HepG2 (cell line): Measurements from ENCODE around the gene PPP1R1B. TPM values are rescaled to one million over a fixed set of nuclear protein-coding genes. Genes with fewer than 3 reads are reported as not detected.

ENCODE experiments used
- ATAC-seq: fragments of 200-7000 bp; cut with Tn5 transposase; 3 replicates; pipeline ENCODE4 v1.9.1; 2020; ENCODE audit warnings: mild to moderate bottlenecking, moderate library complexity
- BruUV-seq: library from RNA; stranded (reverse); fragments of 400-500 nt; replicated peaks from 2 replicates; lab custom pipeline; 2021; lab: Mats Ljungman, UMichigan
- CTCF ChIA-PET: fragments of 300-600 bp; formaldehyde crosslinking; extraction: SDS; loops from one replicate; lab custom pipeline; 2021; ENCODE audit warnings: low total read pairs, inconsistent platforms, low intra/inter-chr PET ratio; lab: Yijun Ruan, JAX
- POLR2A ChIA-PET: fragments of 350-600 bp; sonication (Branson Sonifier 250); formaldehyde crosslinking; loops from one replicate; lab custom pipeline; 2020; ENCODE audit warnings: antibody characterized with exemption, inconsistent platforms; lab: Yijun Ruan, JAX
- DNase-seq: peaks from one replicate; pipeline ENCODE4 v3.0.0-alpha.2; 2015; ENCODE audit warnings: low spot score
- FAIRE-seq: peaks from 3 replicates; lab custom pipeline; 2011; peaks lifted over from hg19 to GRCh38; lab: Jason Lieb, UNC
- H2AFZ ChIP-seq: one replicate; pipeline ENCODE4 v1.6.1; 2011; ENCODE audit warnings: low read length, inconsistent platforms
- H3K27ac ChIP-seq: fragments of 300-600 bp; 3 replicates; pipeline ENCODE4 v1.8.0; 2011; ENCODE audit warnings: mixed run types, mild to moderate bottlenecking, mixed read lengths, low read length, inconsistent platforms; ENCODE audit not compliant: insufficient read depth; ENCODE audit errors: extremely low read length
- H3K27me3 ChIP-seq, 2 experiments: fragments of 200-600 bp in 1 of 2; 2 replicates in 1 of 2; 3 replicates in 1 of 2; pipeline versions ENCODE4 v1.6.0 to v1.8.0; 2011; ENCODE audit warnings: low read length in 2 of 2, mild to moderate bottlenecking in 2 of 2, moderate library complexity in 2 of 2, inconsistent platforms in 1 of 2; ENCODE audit not compliant: insufficient read depth in 2 of 2, control insufficient read depth in 1 of 2
- H3K36me3 ChIP-seq, 2 experiments: fragments of 200-600 bp in 1 of 2; replicated peaks in 1 of 2; 2 replicates in 1 of 2; 3 replicates in 1 of 2; pipeline versions ENCODE4 v1.5.1 to v1.8.0; 2011; ENCODE audit warnings: low read length in 2 of 2, inconsistent platforms in 1 of 2; ENCODE audit not compliant: insufficient read depth in 2 of 2, control insufficient read depth in 1 of 2
- H3K4me1 ChIP-seq: 2 replicates; pipeline ENCODE4 v1.5.1; 2012; ENCODE audit warnings: low read length, inconsistent platforms; ENCODE audit not compliant: insufficient read depth
- H3K4me2 ChIP-seq: 2 replicates; pipeline ENCODE4 v1.6.0; 2011; ENCODE audit warnings: low read depth, low read length, inconsistent platforms
- H3K4me3 ChIP-seq, 3 experiments: fragments of 200-600 bp in 1 of 3; sonication (generic), shearing (Covaris generic) in 1 of 3; replicated peaks in 1 of 3; 2 replicates each; pipeline ENCODE4 v1.5.1; 2011 to 2016; ENCODE audit warnings: low read length in 3 of 3, inconsistent platforms in 2 of 3, low read depth in 2 of 3, mild to moderate bottlenecking in 2 of 3, control low read depth in 1 of 3, mixed read lengths in 1 of 3; ENCODE audit not compliant: insufficient read depth in 1 of 3
- H3K79me2 ChIP-seq: one replicate; pipeline ENCODE4 v1.6.1; 2011; ENCODE audit warnings: low read length, inconsistent platforms; ENCODE audit not compliant: insufficient read depth
- H3K9ac ChIP-seq: 2 replicates; pipeline ENCODE4 v1.6.0; 2011; ENCODE audit warnings: mild to moderate bottlenecking, low read depth, low read length, inconsistent platforms; ENCODE audit not compliant: insufficient read depth
- H3K9me3 ChIP-seq: 2 replicates; pipeline ENCODE4 v1.5.1; 2012; ENCODE audit warnings: mild to moderate bottlenecking, low read length
- H4K20me1 ChIP-seq: 2 replicates; pipeline ENCODE4 v1.6.0; 2011; ENCODE audit warnings: inconsistent platforms, mild to moderate bottlenecking, low read length, moderate library complexity; ENCODE audit not compliant: insufficient read depth
- HNRNPH1 ChIP-seq: fragments of 200-400 bp; formaldehyde crosslinking; optimal IDR thresholded peaks from 2 replicates; pipeline ENCODE3; 2017; ENCODE audit warnings: mild to moderate bottlenecking, low read depth, low read length
- HNRNPK ChIP-seq: fragments of 200-400 bp; formaldehyde crosslinking; IDR thresholded peaks from 2 replicates; pipeline ENCODE4 v1.6.1; 2018; ENCODE audit warnings: low read length, low read depth, moderate library complexity, mild to moderate bottlenecking; ENCODE audit not compliant: poor library complexity, severe bottlenecking
- NBN ChIP-seq: fragments of 450-650 bp; conservative IDR thresholded peaks from 2 replicates; pipeline ENCODE4 v1.6.1; 2017
- NCOA1 ChIP-seq: sonication (generic); formaldehyde crosslinking; IDR thresholded peaks from 2 replicates; pipeline ENCODE4 v1.9.0; 2021; ENCODE audit warnings: missing genetic modification reagents
- NCOA2 ChIP-seq: sonication (generic); formaldehyde crosslinking; IDR thresholded peaks from 2 replicates; pipeline ENCODE4 v1.8.0; 2022; ENCODE audit warnings: inconsistent platforms
- TP53 ChIP-seq: sonication (generic); formaldehyde crosslinking; conservative IDR thresholded peaks from 2 replicates; pipeline ENCODE4 v1.4.0; 2020; ENCODE audit warnings: missing genetic modification reagents
- ZNF138 ChIP-seq: sonication (generic); formaldehyde crosslinking; IDR thresholded peaks from 2 replicates; pipeline ENCODE4 v1.5.0; 2020; ENCODE audit warnings: mild to moderate bottlenecking, low read depth, missing genetic modification reagents
- ZNF235 ChIP-seq: sonication (generic); formaldehyde crosslinking; IDR thresholded peaks from 2 replicates; pipeline ENCODE4 v1.8.1; 2023; ENCODE audit warnings: mild to moderate bottlenecking, missing genetic modification reagents, borderline replicate concordance
- ZNF589 ChIP-seq: sonication (generic); formaldehyde crosslinking; conservative IDR thresholded peaks from 2 replicates; pipeline ENCODE4 v1.8.0; 2022; ENCODE audit warnings: mild to moderate bottlenecking, moderate library complexity, missing genetic modification reagents
- ZNF761 ChIP-seq: sonication (generic); formaldehyde crosslinking; conservative IDR thresholded peaks from 2 replicates; pipeline ENCODE4 v1.4.0; 2020; ENCODE audit warnings: mild to moderate bottlenecking, missing genetic modification reagents
- WGBS: methylation state at CpG from one replicate; pipeline ENCODE4 v1.1.6; 2017; ENCODE audit warnings: low lambda C conversion rate; 5-methylcytosine and 5-hydroxymethylcytosine counted together
- in situ Hi-C: cut with HindIII; loops from 2 replicates; pipeline ENCODE4 v1.10.0; 2017; ENCODE audit warnings: low pct_unique_long_range_greater_than_20kb; ENCODE audit not compliant: extremely low pct_ligation_motif_present
- intact Hi-C: fragments of 100-400 bp; cut with micrococcal nuclease; formaldehyde crosslinking; loops from one replicate; pipeline ENCODE4 v1.10.0; 2022; ENCODE audit not compliant: unreplicated experiment
- polyA plus RNA-seq, 8 experiments: library from polyadenylated mRNA; depleted of rRNA in 3 of 8; stranded (reverse) in 7 of 8; unstranded in 1 of 8; fragments of >200 nt; fragmentation: Illumina TruSeq in 4 of 8; extraction: Trizol in 4 of 8; gene quantifications; 2 replicates each; pipeline versions ENCODE4 v1.2.1 to v1.2.3, GENCODE V29; 2011 to 2016; ENCODE audit warnings: low read depth in 4 of 8, missing spikeins in 1 of 8, mixed read lengths in 1 of 8; ENCODE audit not compliant: insufficient read depth in 1 of 8
- total RNA-seq, 5 experiments: library from RNA; depleted of rRNA; stranded (reverse); fragments of >200 nt; fragmentation: Illumina TruSeq; extraction: Trizol; gene quantifications; 2 replicates each; pipeline ENCODE4 v1.2.3, GENCODE V29; 2016; ENCODE audit warnings: low read depth in 1 of 5
- TF ChIP-seq, protein P1 (sequence below): fragments of 450-650 bp; IDR thresholded peaks from 2 replicates; pipeline ENCODE4 v1.6.1; 2016
- TF ChIP-seq, protein P2 (sequence below): sonication (generic); formaldehyde crosslinking; IDR thresholded peaks from 2 replicates; pipeline ENCODE4 v1.8.0; 2022; ENCODE audit warnings: mild to moderate bottlenecking, missing genetic modification reagents, moderate library complexity
- TF ChIP-seq, protein P3 (sequence below): sonication (generic); formaldehyde crosslinking; IDR thresholded peaks from 2 replicates; pipeline ENCODE4 v1.4.0; 2020; ENCODE audit warnings: missing genetic modification reagents

PPP1R1B gene
- total and polyA plus RNA-seq, 2 of the 13 experiments (the other 11 are each of a cell fraction or from before 2014, with no cell fraction given) = 0.08 TPM; not detected in 1

DNA sequence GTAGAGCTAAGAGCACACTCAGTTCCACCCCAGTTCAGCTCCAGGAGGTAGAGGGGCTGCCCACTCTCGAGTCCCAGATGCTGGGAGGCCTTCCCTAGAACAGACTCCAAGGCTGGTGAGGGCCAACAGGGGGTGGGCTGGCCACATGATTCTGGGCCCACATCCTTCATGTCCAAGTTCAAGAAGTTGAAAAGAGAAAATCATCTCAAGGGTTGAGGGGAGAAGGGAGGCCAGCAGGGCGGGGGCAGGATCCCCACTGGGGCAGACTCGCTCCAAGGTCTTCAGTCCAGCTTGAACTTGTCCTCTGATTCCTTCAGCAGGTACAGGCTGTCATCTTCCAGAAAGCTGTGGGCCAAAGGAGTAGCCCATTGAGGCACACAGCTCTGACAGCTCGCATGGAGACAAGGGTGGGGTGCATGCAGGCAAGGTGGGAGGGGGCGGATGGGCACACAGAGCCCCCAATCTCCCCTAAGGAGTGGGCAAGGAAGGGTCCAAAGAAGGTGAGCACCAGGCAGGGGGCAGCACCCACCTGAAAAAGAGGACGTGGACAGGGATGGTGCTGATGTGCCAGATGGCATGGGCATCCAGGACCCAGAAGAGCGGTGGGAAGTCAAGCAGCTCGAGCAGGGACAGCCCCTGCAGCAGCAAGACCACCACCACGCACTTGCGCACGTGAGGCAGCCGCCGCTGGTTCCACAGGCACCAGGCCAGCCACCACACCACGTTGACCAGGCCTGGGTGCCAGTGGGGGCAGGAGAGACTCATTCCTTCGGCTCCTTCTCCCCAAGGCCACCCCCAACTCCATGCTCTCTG, 46.0 kb downstream of the PPP1R1B start:
- H3K4me1 ChIP-seq = peaks cover 80% of the 10 kb centered on the region
- intact Hi-C loops (loop anchor here (1.0 to 5.0 kb wide), 2 partner anchors 46 to 80 kb away; no protein-coding TSS in a partner anchor), in situ Hi-C loops (loop anchor here (5.0 kb wide), 2 partner anchors 50 to 80 kb away; no protein-coding TSS in a partner anchor)
- no peaks in the 10 kb centered on the region for H3K36me3 ChIP-seq
- FAIRE-seq (no peak), DNase-seq (no peak), ATAC-seq (no peak; the same call in 2 of the 3 replicates)
- no TSS peak for BruUV-seq
- no peaks in the 10 kb centered on the region for H3K79me2 ChIP-seq
- no peaks in the 10 kb centered on the region for H3K9me3 ChIP-seq
- peak overlapping the region; percentile 95 for H3K4me2 ChIP-seq
- ChIA-PET POLR2A (interaction anchor here (0.9 to 9.4 kb wide), 9 partner anchors 15 to 64 kb away, joined by 3 to 96 read pairs (median 9); partner anchors contain the start of genes ERBB2, GRB7, MIEN1 and PGAP3), CTCF (interaction anchor here (1.2 to 8.5 kb wide), 6 partner anchors 38 to 125 kb away, joined by 4 to 136 read pairs (median 9); partner anchors contain the start of gene MIEN1)
- no peak overlapping the region for H3K27ac ChIP-seq
- peak overlapping the region in 1 of 3 experiments; percentile 69; a peak in 1 of 6 replicates for H3K4me3 ChIP-seq
- H3K9ac ChIP-seq = no peak overlapping the region
- peaks cover 6 to 29% of the 10 kb centered on the region in 2 experiments; a peak in 4 of 5 replicates for H3K27me3 ChIP-seq
- no peak overlapping the region for H2AFZ ChIP-seq
- H4K20me1 ChIP-seq = no peaks in the 10 kb centered on the region
- WGBS = 88% methylated on average over 9 of the region's 15 CpGs
- TF ChIP-seq ZNF761 (no peak), NCOA2 (CRISPR knock-in tag) (no peak), ZNF235 (CRISPR knock-in tag) (peak; percentile 50; the same call in 1 of the 2 replicates), ZNF138 (no peak), HNRNPK (no peak), NBN (no peak), TP53 (CRISPR knock-in tag) (no peak), ZNF589 (CRISPR knock-in tag) (0 out of 2 replicates have a peak, but pooled peaks have one; percentile 10), NCOA1 (CRISPR knock-in tag) (no peak), HNRNPH1 (no peak)
- TF ChIP-seq, protein P1, sequence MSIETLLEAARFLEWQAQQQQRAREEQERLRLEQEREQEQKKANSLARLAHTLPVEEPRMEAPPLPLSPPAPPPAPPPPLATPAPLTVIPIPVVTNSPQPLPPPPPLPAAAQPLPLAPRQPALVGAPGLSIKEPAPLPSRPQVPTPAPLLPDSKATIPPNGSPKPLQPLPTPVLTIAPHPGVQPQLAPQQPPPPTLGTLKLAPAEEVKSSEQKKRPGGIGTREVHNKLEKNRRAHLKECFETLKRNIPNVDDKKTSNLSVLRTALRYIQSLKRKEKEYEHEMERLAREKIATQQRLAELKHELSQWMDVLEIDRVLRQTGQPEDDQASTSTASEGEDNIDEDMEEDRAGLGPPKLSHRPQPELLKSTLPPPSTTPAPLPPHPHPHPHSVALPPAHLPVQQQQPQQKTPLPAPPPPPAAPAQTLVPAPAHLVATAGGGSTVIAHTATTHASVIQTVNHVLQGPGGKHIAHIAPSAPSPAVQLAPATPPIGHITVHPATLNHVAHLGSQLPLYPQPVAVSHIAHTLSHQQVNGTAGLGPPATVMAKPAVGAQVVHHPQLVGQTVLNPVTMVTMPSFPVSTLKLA = no peak
- TF ChIP-seq, protein P2, sequence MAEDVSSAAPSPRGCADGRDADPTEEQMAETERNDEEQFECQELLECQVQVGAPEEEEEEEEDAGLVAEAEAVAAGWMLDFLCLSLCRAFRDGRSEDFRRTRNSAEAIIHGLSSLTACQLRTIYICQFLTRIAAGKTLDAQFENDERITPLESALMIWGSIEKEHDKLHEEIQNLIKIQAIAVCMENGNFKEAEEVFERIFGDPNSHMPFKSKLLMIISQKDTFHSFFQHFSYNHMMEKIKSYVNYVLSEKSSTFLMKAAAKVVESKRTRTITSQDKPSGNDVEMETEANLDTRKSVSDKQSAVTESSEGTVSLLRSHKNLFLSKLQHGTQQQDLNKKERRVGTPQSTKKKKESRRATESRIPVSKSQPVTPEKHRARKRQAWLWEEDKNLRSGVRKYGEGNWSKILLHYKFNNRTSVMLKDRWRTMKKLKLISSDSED = no peak
- TF ChIP-seq, protein P3, sequence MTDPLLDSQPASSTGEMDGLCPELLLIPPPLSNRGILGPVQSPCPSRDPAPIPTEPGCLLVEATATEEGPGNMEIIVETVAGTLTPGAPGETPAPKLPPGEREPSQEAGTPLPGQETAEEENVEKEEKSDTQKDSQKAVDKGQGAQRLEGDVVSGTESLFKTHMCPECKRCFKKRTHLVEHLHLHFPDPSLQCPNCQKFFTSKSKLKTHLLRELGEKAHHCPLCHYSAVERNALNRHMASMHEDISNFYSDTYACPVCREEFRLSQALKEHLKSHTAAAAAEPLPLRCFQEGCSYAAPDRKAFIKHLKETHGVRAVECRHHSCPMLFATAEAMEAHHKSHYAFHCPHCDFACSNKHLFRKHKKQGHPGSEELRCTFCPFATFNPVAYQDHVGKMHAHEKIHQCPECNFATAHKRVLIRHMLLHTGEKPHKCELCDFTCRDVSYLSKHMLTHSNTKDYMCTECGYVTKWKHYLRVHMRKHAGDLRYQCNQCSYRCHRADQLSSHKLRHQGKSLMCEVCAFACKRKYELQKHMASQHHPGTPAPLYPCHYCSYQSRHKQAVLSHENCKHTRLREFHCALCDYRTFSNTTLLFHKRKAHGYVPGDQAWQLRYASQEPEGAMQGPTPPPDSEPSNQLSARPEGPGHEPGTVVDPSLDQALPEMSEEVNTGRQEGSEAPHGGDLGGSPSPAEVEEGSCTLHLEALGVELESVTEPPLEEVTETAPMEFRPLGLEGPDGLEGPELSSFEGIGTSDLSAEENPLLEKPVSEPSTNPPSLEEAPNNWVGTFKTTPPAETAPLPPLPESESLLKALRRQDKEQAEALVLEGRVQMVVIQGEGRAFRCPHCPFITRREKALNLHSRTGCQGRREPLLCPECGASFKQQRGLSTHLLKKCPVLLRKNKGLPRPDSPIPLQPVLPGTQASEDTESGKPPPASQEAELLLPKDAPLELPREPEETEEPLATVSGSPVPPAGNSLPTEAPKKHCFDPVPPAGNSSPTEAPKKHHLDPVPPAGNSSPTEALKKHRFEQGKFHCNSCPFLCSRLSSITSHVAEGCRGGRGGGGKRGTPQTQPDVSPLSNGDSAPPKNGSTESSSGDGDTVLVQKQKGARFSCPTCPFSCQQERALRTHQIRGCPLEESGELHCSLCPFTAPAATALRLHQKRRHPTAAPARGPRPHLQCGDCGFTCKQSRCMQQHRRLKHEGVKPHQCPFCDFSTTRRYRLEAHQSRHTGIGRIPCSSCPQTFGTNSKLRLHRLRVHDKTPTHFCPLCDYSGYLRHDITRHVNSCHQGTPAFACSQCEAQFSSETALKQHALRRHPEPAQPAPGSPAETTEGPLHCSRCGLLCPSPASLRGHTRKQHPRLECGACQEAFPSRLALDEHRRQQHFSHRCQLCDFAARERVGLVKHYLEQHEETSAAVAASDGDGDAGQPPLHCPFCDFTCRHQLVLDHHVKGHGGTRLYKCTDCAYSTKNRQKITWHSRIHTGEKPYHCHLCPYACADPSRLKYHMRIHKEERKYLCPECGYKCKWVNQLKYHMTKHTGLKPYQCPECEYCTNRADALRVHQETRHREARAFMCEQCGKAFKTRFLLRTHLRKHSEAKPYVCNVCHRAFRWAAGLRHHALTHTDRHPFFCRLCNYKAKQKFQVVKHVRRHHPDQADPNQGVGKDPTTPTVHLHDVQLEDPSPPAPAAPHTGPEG (CRISPR knock-in tag) = no peak
